Measurements from ENCODE around the gene DEFB132.
A peak's percentile ranks its signal among the peaks of the same experiment; 100 is the strongest.

DEFB132 gene

GRCh38 chr20:308427-309038, 51.0 kb downstream of the DEFB132 start:
- no peak overlapping the region for H3K4me3 ChIP-seq (ENCODE audit: low read depth, low read length)
- TF ChIP-seq CTCF (IDR thresholded peaks at IDR 0.05; ENCODE audit: borderline replicate concordance, insufficient read depth, low read depth, low read length) = no peak

- no peak overlapping the region for H3K4me3 ChIP-seq (ENCODE audit: low read depth, low read length)
- TF ChIP-seq CTCF (IDR thresholded peaks at IDR 0.05; ENCODE audit: borderline replicate concordance, insufficient read depth, low read depth, low read length) = no peak
Measured at GRCh38 chr20:309306-309840, 51.8 kb downstream of the DEFB132 start.

GRCh38 chr20:309841-310644, 52.5 kb downstream of the DEFB132 start:
- peak overlapping the region; percentile 28 for H3K4me3 ChIP-seq (ENCODE audit: low read depth, low read length)
- no peak for TF ChIP-seq CTCF (IDR thresholded peaks at IDR 0.05; ENCODE audit: borderline replicate concordance, insufficient read depth, low read depth, low read length)

GRCh38 chr20:310645-311044, 53.1 kb downstream of the DEFB132 start:
- no peak for TF ChIP-seq CTCF (IDR thresholded peaks at IDR 0.05; ENCODE audit: borderline replicate concordance, insufficient read depth, low read depth, low read length)

More at GRCh38 chr20:310645-311044, 53.1 kb downstream of the DEFB132 start:
- H3K4me3 ChIP-seq (ENCODE audit: low read depth, low read length) = no peak overlapping the region
